Mammary epithelial cell (primary cell): ENCODE measurements around the gene FASTKD2.

Experiments
- EZH2 ChIP-seq: IDR thresholded peaks from 2 replicates; pipeline ENCODE4 v1.6.1; 2012; ENCODE audit warnings: low read length, inconsistent platforms, borderline replicate concordance
- TF ChIP-seq, protein P1 (sequence below), 2 donors: IDR thresholded peaks in 1 of 2; conservative IDR thresholded peaks in 1 of 2; 2 replicates each; pipeline ENCODE4 v1.5.1; 2011 to 2012; ENCODE audit warnings: inconsistent platforms in 2 of 2, low read length in 2 of 2, mild to moderate bottlenecking in 2 of 2, control low read depth in 1 of 2, low read depth in 1 of 2; ENCODE audit not compliant: insufficient read depth in 1 of 2; ENCODE audit errors: extremely low read depth in 1 of 2

- TF ChIP-seq EZH2, result no peak
- TF ChIP-seq, protein P1, sequence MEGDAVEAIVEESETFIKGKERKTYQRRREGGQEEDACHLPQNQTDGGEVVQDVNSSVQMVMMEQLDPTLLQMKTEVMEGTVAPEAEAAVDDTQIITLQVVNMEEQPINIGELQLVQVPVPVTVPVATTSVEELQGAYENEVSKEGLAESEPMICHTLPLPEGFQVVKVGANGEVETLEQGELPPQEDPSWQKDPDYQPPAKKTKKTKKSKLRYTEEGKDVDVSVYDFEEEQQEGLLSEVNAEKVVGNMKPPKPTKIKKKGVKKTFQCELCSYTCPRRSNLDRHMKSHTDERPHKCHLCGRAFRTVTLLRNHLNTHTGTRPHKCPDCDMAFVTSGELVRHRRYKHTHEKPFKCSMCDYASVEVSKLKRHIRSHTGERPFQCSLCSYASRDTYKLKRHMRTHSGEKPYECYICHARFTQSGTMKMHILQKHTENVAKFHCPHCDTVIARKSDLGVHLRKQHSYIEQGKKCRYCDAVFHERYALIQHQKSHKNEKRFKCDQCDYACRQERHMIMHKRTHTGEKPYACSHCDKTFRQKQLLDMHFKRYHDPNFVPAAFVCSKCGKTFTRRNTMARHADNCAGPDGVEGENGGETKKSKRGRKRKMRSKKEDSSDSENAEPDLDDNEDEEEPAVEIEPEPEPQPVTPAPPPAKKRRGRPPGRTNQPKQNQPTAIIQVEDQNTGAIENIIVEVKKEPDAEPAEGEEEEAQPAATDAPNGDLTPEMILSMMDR (conservative IDR thresholded peaks at IDR 0.05 in 1 of 2, IDR thresholded peaks at IDR 0.05 in 1 of 2; ENCODE audit: extremely low read depth in 1 of 2, insufficient read depth in 1 of 2, low read depth in 1 of 2, low read length in 2 of 2), result no peak
Measured at GRCh38 chr2:206797376-206797775, 32.0 kb downstream of the FASTKD2 start.
